ENCODE results near the gene CHST14. TPM values are rescaled to one million over a fixed set of nuclear protein-coding genes. Genes with fewer than 3 reads are reported as not detected.

CHST14 gene
- total RNA-seq, 1 experiment from 2014 or later = 11.5 TPM

- Mint-ChIP-seq H3K36me3 (ENCODE audit: insufficient read depth, unreplicated experiment) (no peaks in the 10 kb centered on the region), H3K27ac (ENCODE audit: unreplicated experiment) (no peak overlapping the region), H3K9me3 (ENCODE audit: low read depth, unreplicated experiment) (no peaks in the 10 kb centered on the region), H3K4me3 (ENCODE audit: low read depth, unreplicated experiment) (no peak overlapping the region), H3K27me3 (ENCODE audit: unreplicated experiment) (peaks cover 37% of the 10 kb centered on the region), H3K4me1 (ENCODE audit: low read depth, unreplicated experiment) (peaks cover 8% of the 10 kb centered on the region)
- no peak for DNase-seq
- BruUV-seq (replicated peaks) = no TSS peak
- intact Hi-C loops (cut with micrococcal nuclease; ENCODE audit: unreplicated experiment) = no loop called here
- CTCF ChIA-PET = no interaction called here
- TF ChIP-seq, protein P1, sequence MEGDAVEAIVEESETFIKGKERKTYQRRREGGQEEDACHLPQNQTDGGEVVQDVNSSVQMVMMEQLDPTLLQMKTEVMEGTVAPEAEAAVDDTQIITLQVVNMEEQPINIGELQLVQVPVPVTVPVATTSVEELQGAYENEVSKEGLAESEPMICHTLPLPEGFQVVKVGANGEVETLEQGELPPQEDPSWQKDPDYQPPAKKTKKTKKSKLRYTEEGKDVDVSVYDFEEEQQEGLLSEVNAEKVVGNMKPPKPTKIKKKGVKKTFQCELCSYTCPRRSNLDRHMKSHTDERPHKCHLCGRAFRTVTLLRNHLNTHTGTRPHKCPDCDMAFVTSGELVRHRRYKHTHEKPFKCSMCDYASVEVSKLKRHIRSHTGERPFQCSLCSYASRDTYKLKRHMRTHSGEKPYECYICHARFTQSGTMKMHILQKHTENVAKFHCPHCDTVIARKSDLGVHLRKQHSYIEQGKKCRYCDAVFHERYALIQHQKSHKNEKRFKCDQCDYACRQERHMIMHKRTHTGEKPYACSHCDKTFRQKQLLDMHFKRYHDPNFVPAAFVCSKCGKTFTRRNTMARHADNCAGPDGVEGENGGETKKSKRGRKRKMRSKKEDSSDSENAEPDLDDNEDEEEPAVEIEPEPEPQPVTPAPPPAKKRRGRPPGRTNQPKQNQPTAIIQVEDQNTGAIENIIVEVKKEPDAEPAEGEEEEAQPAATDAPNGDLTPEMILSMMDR (IDR thresholded peaks at IDR 0.05; ENCODE audit: unreplicated experiment) = no peak
Observed at GRCh38 chr15:40479024-40479423, 8.2 kb downstream of the CHST14 start.

DNA sequence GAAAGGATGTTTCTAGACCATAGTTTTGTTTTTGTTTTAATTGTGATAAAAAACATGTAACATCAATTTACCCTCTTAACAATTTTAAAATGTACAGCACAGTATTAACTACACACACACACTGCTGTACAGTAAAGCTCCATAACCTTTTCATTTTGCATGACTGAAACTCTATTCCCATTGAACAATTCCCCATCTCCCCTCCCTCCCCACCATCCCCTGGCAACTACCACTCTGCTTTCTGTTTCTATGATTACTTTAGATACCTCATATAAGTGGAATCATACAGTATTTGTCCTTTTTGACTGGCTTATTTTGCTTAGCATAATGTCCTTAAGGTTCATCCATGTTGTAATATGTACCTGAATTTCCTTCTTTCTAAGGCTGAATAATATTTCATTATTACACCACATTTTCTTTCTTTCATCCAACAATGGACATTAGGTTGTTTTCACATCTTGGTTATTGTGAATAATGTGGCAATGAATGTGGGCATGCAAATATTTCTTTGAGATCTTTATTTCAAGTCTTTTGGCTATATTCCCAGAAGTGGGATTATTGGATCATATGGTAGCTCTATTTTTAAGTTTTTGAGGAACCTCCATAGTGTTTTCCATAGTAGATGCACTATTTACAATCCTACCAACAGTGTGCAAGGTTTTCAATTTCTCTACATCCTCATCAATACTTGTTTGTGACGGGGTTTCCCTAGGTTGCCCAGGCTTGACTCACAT lies 10.7 kb downstream of the CHST14 start:
- no TSS peak for BruUV-seq (replicated peaks)
- no peak overlapping the region for H3K4me3 Mint-ChIP-seq (ENCODE audit: low read depth, unreplicated experiment)
- CTCF ChIA-PET = no interaction called here
- H3K36me3 Mint-ChIP-seq (ENCODE audit: insufficient read depth, unreplicated experiment) = no peaks in the 10 kb centered on the region
- H3K9me3 Mint-ChIP-seq (ENCODE audit: low read depth, unreplicated experiment) = no peaks in the 10 kb centered on the region
- H3K27me3 Mint-ChIP-seq (ENCODE audit: unreplicated experiment) = peaks cover 25% of the 10 kb centered on the region
- TF ChIP-seq, protein P1 (IDR thresholded peaks at IDR 0.05; ENCODE audit: unreplicated experiment) = no peak
- no peak overlapping the region for H3K27ac Mint-ChIP-seq (ENCODE audit: unreplicated experiment)
- DNase-seq = no peak
- intact Hi-C loops (cut with micrococcal nuclease; ENCODE audit: unreplicated experiment) = no loop called here
- peaks cover 8% of the 10 kb centered on the region for H3K4me1 Mint-ChIP-seq (ENCODE audit: low read depth, unreplicated experiment)

- intact Hi-C loops (cut with micrococcal nuclease; ENCODE audit: unreplicated experiment) = no loop called here
- TF ChIP-seq, protein P1 (IDR thresholded peaks at IDR 0.05; ENCODE audit: unreplicated experiment) = no peak
- Mint-ChIP-seq H3K4me3 (ENCODE audit: low read depth, unreplicated experiment) (no peak overlapping the region), H3K36me3 (ENCODE audit: insufficient read depth, unreplicated experiment) (no peaks in the 10 kb centered on the region), H3K9me3 (ENCODE audit: low read depth, unreplicated experiment) (no peaks in the 10 kb centered on the region), H3K27me3 (ENCODE audit: unreplicated experiment) (peaks cover 12% of the 10 kb centered on the region), H3K4me1 (ENCODE audit: low read depth, unreplicated experiment) (no peaks in the 10 kb centered on the region), H3K27ac (ENCODE audit: unreplicated experiment) (no peak overlapping the region)
- CTCF ChIA-PET = no interaction called here
- no peak for DNase-seq
- no TSS peak for BruUV-seq (replicated peaks)
Observed at GRCh38 chr15:40483919-40484318, 13.1 kb downstream of the CHST14 start.

GRCh38 chr15:40486066-40486770 lies 15.4 kb downstream of the CHST14 start:
- no TSS peak for BruUV-seq (replicated peaks)
- no peaks in the 10 kb centered on the region for H3K9me3 Mint-ChIP-seq (ENCODE audit: low read depth, unreplicated experiment)
- DNase-seq = no peak
- intact Hi-C loops (cut with micrococcal nuclease; ENCODE audit: unreplicated experiment) = no loop called here
- TF ChIP-seq, protein P1 (IDR thresholded peaks at IDR 0.05; ENCODE audit: unreplicated experiment) = no peak
- CTCF ChIA-PET = no interaction called here
- H3K4me1 Mint-ChIP-seq (ENCODE audit: low read depth, unreplicated experiment) = no peaks in the 10 kb centered on the region
- no peak overlapping the region for H3K27ac Mint-ChIP-seq (ENCODE audit: unreplicated experiment)
- H3K36me3 Mint-ChIP-seq (ENCODE audit: insufficient read depth, unreplicated experiment) = no peaks in the 10 kb centered on the region
- H3K27me3 Mint-ChIP-seq (ENCODE audit: unreplicated experiment) = no peaks in the 10 kb centered on the region
- H3K4me3 Mint-ChIP-seq (ENCODE audit: low read depth, unreplicated experiment) = no peak overlapping the region
